Measurements from ENCODE around the gene TCEAL9. TPM values are rescaled to one million over a fixed set of nuclear protein-coding genes. Genes with fewer than 3 reads are reported as not detected.

The TCEAL9 gene
- total and polyA plus RNA-seq, 2 of the 4 experiments (the other 2 are of a cell fraction), result 20.3 to 111 TPM

GRCh38 chrX:103360092-103360491, 3.8 kb downstream of the TCEAL9 start:
- peak overlapping the region; percentile 12; the same call in 1 of the 2 replicates for H3K27ac ChIP-seq (ENCODE audit: insufficient read depth, low read length)
- no peak overlapping the region; the same call in 1 of the 2 replicates for H3K14ac ChIP-seq (replicated peaks; ENCODE audit: low read depth, low read length)
- no peak overlapping the region for H3K4ac ChIP-seq (ENCODE audit: low read depth, low read length)
- H2AK5ac ChIP-seq (ENCODE audit: low read depth, low read length), result 0 out of 2 replicates have a peak overlapping the region, but pooled peaks have one; percentile 6
- H3K9me1 ChIP-seq (ENCODE audit: insufficient read depth, low read length), result no peaks in the 10 kb centered on the region; the same call in 1 of the 2 replicates
- H3K36me3 ChIP-seq (ENCODE audit: control insufficient read depth, insufficient read depth, low read length), result peaks cover 2% of the 10 kb centered on the region; the same call in 1 of the 2 replicates
- 0 out of 2 replicates have a peak overlapping the region, but pooled peaks have one; percentile 68 for H3K18ac ChIP-seq (ENCODE audit: low read depth, low read length)
- peak overlapping the region; percentile 74; the same call in 1 of the 2 replicates for H4K91ac ChIP-seq (ENCODE audit: insufficient read depth, low read depth, low read length)
- peak overlapping the region; percentile 33 for H2AK9ac ChIP-seq (replicated peaks; ENCODE audit: low read depth, low read length, poor library complexity)
- H3K27me3 ChIP-seq (ENCODE audit: control insufficient read depth, insufficient read depth, low read length), result no peaks in the 10 kb centered on the region
- BruUV-seq (replicated peaks), result no TSS peak
- no peaks in the 10 kb centered on the region for H4K20me1 ChIP-seq (ENCODE audit: insufficient read depth, low read length)
- CTCF ChIA-PET, result interaction anchor here (1.5 kb wide), 1 partner anchor 50 kb away, joined by 3 read pairs; no protein-coding TSS in a partner anchor
- intact Hi-C loops (cut with micrococcal nuclease), result no loop called here
- no peak overlapping the region for H4K8ac ChIP-seq (ENCODE audit: low read depth in 2 of 2, low read length in 2 of 2)
- H3K9me3 ChIP-seq (ENCODE audit: control insufficient read depth, insufficient read depth, low read length), result no peaks in the 10 kb centered on the region
- H3K4me3 ChIP-seq (ENCODE audit: insufficient read depth, low read depth, low read length), result no peak overlapping the region
- no peak overlapping the region for H2BK15ac ChIP-seq (ENCODE audit: low read depth, low read length)
- no peak overlapping the region for H3K56ac ChIP-seq (ENCODE audit: extremely low read depth, insufficient read depth, low read length)
- dilution Hi-C loops (cut with HindIII; ENCODE audit: low sequenced_read_pairs, unreplicated experiment), result no loop called here
- no CpG with 5 or more reads among the region's 2 CpGs for WGBS, 2 experiments (ENCODE audit: extremely low coverage in 2 of 2, insufficient read length in 1 of 2)
- H4K5ac ChIP-seq (ENCODE audit: low read depth, low read length), result no peak overlapping the region
- no peak for ATAC-seq (ENCODE audit: low read depth)
- in situ Hi-C loops (cut with MboI; ENCODE audit: low sequenced_read_pairs), result no loop called here
- 0 out of 4 replicates have a peak, but pooled peaks cover 0 to 6% of the 10 kb centered on the region in 2 experiments for H3K79me1 ChIP-seq (ENCODE audit: low read depth in 1 of 2, low read length in 2 of 2)
- H2BK20ac ChIP-seq (ENCODE audit: low read depth, low read length), result no peak overlapping the region
- DNase-seq, result no peak
- no peak overlapping the region for H2BK120ac ChIP-seq (ENCODE audit: low read depth, low read length)
- no peak overlapping the region for H3K4me2 ChIP-seq (ENCODE audit: low read depth, low read length)
- TF ChIP-seq USF2 (IDR thresholded peaks at IDR 0.05; ENCODE audit: low read depth, low read length), result no peak
- H2AFZ ChIP-seq (replicated peaks; ENCODE audit: low read length, poor library complexity), result no peak overlapping the region
- peaks cover 5% of the 10 kb centered on the region; the same call in 1 of the 2 replicates for H3K4me1 ChIP-seq (ENCODE audit: control insufficient read depth, insufficient read depth, low read length)
- no peak overlapping the region for H3K9ac ChIP-seq (ENCODE audit: low read depth, low read length)
- peak overlapping the region; percentile 7 for H2BK5ac ChIP-seq (ENCODE audit: low read depth, low read length, poor library complexity, severe bottlenecking)
- no peak overlapping the region for H3K23ac ChIP-seq (ENCODE audit: low read depth, low read length)
- POLR2A ChIA-PET (ENCODE audit: unreplicated experiment), result no interaction called here

Data from IMR-90 (cell line).